Caco-2 (cell line): Measurements from ENCODE around the gene COMMD1. TPM values are rescaled to one million over a fixed set of nuclear protein-coding genes. Genes with fewer than 3 reads are reported as not detected.
A peak's percentile ranks its signal among the peaks of the same experiment; 100 is the strongest.

ENCODE experiments used
- BruUV-seq: library from RNA; stranded (reverse); fragments of 400-500 nt; replicated peaks from 2 replicates; lab custom pipeline; 2021; lab: Mats Ljungman, UMichigan
- CTCF ChIA-PET: fragments of 300-600 bp; sonication (Branson Sonifier 250); formaldehyde crosslinking; loops from one replicate; lab custom pipeline; 2022; ENCODE audit warnings: antibody characterized with exemption; lab: Charles Lee
- POLR2A ChIA-PET: fragments of 300-600 bp; sonication (Branson Sonifier 250); formaldehyde crosslinking; loops from one replicate; lab custom pipeline; 2022; ENCODE audit warnings: antibody characterized with exemption; lab: Charles Lee
- DNase-seq, 2 experiments: peaks; one replicate each; pipeline versions ENCODE4 v3.0.0 to v3.0.0-alpha.2; 2020 to 2022
- H3K27me3 ChIP-seq: replicated peaks from 2 replicates; pipeline ENCODE4 v1.6.0; 2011; ENCODE audit warnings: low read length; ENCODE audit not compliant: control insufficient read depth, insufficient read depth
- H3K36me3 ChIP-seq: 2 replicates; pipeline ENCODE4 v1.5.1; 2011; ENCODE audit warnings: low read length; ENCODE audit not compliant: control insufficient read depth, insufficient read depth
- H3K4me1 ChIP-seq: fragments of 250-450 bp; sonication (Bioruptor Pico); 2 replicates; pipeline ENCODE4 v1.5.1; 2020; ENCODE audit warnings: mild to moderate bottlenecking
- H3K4me3 ChIP-seq: 2 replicates; pipeline ENCODE4 v1.5.1; 2011; ENCODE audit warnings: low read depth, mild to moderate bottlenecking, control low read depth, low read length
- H3K9me3 ChIP-seq: fragments of 250-450 bp; sonication (Bioruptor Pico); 2 replicates; pipeline ENCODE4 v1.5.1; 2020; ENCODE audit warnings: mild to moderate bottlenecking, moderate library complexity
- H3K27ac Mint-ChIP-seq: one replicate; pipeline ENCODE4 v1.8.0; 2022; ENCODE audit warnings: mixed read lengths; ENCODE audit not compliant: unreplicated experiment
- H3K27me3 Mint-ChIP-seq: one replicate; pipeline ENCODE4 v1.8.0; 2022; ENCODE audit warnings: mixed read lengths; ENCODE audit not compliant: insufficient read depth, unreplicated experiment
- H3K36me3 Mint-ChIP-seq: one replicate; pipeline ENCODE4 v1.8.0; 2022; ENCODE audit warnings: mild to moderate bottlenecking, mixed read lengths; ENCODE audit not compliant: insufficient read depth, unreplicated experiment
- H3K4me1 Mint-ChIP-seq: one replicate; pipeline ENCODE4 v1.8.0; 2022; ENCODE audit warnings: low read depth, mixed read lengths; ENCODE audit not compliant: unreplicated experiment
- H3K4me3 Mint-ChIP-seq: one replicate; pipeline ENCODE4 v1.8.0; 2022; ENCODE audit warnings: mild to moderate bottlenecking, moderate library complexity, mixed read lengths; ENCODE audit not compliant: unreplicated experiment
- H3K9me3 Mint-ChIP-seq: one replicate; pipeline ENCODE4 v1.8.0; 2022; ENCODE audit warnings: mixed read lengths; ENCODE audit not compliant: unreplicated experiment
- intact Hi-C: fragments of 100-400 bp; cut with micrococcal nuclease; formaldehyde crosslinking; loops from one replicate; pipeline ENCODE4 v1.10.0; 2022; ENCODE audit not compliant: unreplicated experiment
- total RNA-seq: library from RNA; stranded (reverse); gene quantifications from 2 replicates; pipeline ENCODE4 v1.2.3, GENCODE V29; 2022
- TF ChIP-seq, protein P1 (sequence below), 2 experiments: fragments of 200-600 bp in 1 of 2; IDR thresholded peaks; 1 replicate in 1 of 2; 2 replicates in 1 of 2; pipeline versions ENCODE4 v1.5.1 to v1.8.0; 2011 to 2022; ENCODE audit warnings: antibody characterized with exemption in 1 of 2, control low read depth in 1 of 2, inconsistent platforms in 1 of 2, low read depth in 1 of 2, low read length in 1 of 2, mild to moderate bottlenecking in 1 of 2, moderate library complexity in 1 of 2; ENCODE audit not compliant: insufficient read depth in 1 of 2, severe bottlenecking in 1 of 2, unreplicated experiment in 1 of 2

Gene COMMD1
- total RNA-seq, 1 experiment from 2014 or later, result 56.7 TPM

DNA sequence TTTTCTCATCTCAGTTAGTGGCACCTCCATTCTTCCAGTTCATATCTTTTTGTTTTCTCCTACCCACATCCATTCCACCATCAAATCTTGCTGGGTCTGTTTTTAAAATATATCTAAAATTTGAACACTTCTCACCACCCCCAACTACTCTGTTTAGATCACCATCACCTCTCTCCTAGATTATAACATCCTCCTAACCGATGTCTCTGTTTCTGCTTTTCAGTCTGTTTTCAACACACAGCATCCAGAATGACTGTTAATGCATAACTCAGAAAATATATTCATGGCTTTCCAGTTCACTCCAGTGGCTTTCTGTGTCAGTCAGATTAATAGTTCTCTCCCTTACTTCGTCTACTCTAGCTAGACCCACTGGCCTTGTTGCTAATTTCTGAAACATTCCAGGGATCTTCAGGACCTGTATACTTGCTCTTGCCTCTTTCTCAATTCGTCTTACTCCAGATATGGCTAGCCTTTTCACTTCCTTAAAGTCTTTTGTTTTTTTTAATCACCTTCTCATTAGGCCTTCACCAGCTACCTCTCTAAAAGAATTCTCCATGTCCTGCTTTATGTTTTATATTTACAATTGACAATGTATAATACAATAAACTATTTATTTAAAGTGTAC is 105.3 kb downstream of the COMMD1 start:
- POLR2A ChIA-PET, result no interaction called here
- intact Hi-C loops, result no loop called here
- BruUV-seq, result no TSS peak
- Histone ChIP-seq H3K36me3 (no peaks in the 10 kb centered on the region), H3K27me3 (no peaks in the 10 kb centered on the region), H3K4me1 (no peaks in the 10 kb centered on the region), H3K4me3 (no peak overlapping the region), H3K9me3 (no peaks in the 10 kb centered on the region)
- Mint-ChIP-seq H3K4me1 (peaks cover 8% of the 10 kb centered on the region), H3K36me3 (no peaks in the 10 kb centered on the region), H3K27ac (no peak overlapping the region), H3K27me3 (no peaks in the 10 kb centered on the region), H3K4me3 (no peak overlapping the region), H3K9me3 (no peaks in the 10 kb centered on the region)
- DNase-seq, result no peak
- TF ChIP-seq, protein P1, sequence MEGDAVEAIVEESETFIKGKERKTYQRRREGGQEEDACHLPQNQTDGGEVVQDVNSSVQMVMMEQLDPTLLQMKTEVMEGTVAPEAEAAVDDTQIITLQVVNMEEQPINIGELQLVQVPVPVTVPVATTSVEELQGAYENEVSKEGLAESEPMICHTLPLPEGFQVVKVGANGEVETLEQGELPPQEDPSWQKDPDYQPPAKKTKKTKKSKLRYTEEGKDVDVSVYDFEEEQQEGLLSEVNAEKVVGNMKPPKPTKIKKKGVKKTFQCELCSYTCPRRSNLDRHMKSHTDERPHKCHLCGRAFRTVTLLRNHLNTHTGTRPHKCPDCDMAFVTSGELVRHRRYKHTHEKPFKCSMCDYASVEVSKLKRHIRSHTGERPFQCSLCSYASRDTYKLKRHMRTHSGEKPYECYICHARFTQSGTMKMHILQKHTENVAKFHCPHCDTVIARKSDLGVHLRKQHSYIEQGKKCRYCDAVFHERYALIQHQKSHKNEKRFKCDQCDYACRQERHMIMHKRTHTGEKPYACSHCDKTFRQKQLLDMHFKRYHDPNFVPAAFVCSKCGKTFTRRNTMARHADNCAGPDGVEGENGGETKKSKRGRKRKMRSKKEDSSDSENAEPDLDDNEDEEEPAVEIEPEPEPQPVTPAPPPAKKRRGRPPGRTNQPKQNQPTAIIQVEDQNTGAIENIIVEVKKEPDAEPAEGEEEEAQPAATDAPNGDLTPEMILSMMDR (IDR thresholded peaks at IDR 0.05; ENCODE audit: insufficient read depth in 1 of 2, low read depth in 1 of 2, low read length in 1 of 2, severe bottlenecking in 1 of 2, unreplicated experiment in 1 of 2), result no peak
- CTCF ChIA-PET, result no interaction called here

DNA sequence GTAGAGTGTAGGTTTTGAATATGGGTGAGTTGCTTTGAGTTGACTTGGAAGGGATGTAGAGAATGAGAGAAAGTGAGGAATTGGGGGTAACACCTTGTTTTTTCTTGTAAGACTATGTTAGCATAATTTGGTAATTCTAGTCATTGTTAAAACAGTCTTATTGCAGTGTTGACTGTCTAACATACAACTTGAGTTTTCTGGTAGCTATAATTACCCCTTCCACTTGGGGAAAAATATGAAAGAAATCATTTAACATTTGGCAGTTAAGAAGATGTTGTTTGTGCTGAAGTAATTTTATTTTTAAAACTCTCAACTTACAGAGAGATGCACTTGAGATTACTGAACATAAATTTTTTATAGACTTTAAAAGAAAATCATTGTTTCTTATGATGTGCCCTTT is 108.2 kb downstream of the COMMD1 start:
- TF ChIP-seq, protein P1 (IDR thresholded peaks at IDR 0.05; ENCODE audit: insufficient read depth in 1 of 2, low read depth in 1 of 2, low read length in 1 of 2, severe bottlenecking in 1 of 2, unreplicated experiment in 1 of 2), result no peak
- H3K27ac Mint-ChIP-seq, result no peak overlapping the region
- BruUV-seq, result no TSS peak

DNA sequence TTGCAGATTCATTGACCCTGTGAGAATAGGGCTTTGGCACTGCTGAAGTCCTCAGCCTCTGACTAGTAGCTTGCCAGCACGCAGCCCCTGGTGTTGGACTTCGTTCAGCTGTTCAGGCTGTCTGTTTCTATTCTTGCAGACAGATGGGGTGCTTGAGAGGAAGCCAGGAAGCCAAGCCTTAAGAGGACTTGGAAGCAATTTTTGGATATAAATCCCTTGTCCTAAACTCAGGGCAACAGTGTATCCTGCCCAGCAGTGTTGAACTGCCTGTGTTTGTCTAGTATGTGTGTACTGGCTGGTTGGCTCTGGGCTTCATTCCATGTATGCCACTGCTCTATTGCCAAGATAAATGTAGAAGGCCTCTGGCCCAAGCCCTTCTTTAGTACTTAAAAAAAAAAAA is 108.6 kb downstream of the COMMD1 start:
- Mint-ChIP-seq H3K27me3 (no peaks in the 10 kb centered on the region), H3K4me1 (peaks cover 8% of the 10 kb centered on the region), H3K4me3 (no peak overlapping the region), H3K9me3 (no peaks in the 10 kb centered on the region), H3K36me3 (no peaks in the 10 kb centered on the region), H3K27ac (no peak overlapping the region)
- Histone ChIP-seq H3K9me3 (no peaks in the 10 kb centered on the region), H3K36me3 (no peaks in the 10 kb centered on the region), H3K4me3 (no peak overlapping the region), H3K4me1 (no peaks in the 10 kb centered on the region), H3K27me3 (no peaks in the 10 kb centered on the region)
- TF ChIP-seq, protein P1 (IDR thresholded peaks at IDR 0.05; ENCODE audit: insufficient read depth in 1 of 2, low read depth in 1 of 2, low read length in 1 of 2, severe bottlenecking in 1 of 2, unreplicated experiment in 1 of 2), result peak in 1 of 2 experiments; percentile 45
- no TSS peak for BruUV-seq
- POLR2A ChIA-PET, result interaction anchor here (0.7 kb wide), 1 partner anchor 177 kb away, joined by 8 read pairs; no protein-coding TSS in a partner anchor
- intact Hi-C loops, result no loop called here
- CTCF ChIA-PET, result interaction anchor here (0.7 kb wide), 1 partner anchor 398 kb away, joined by 3 read pairs; no protein-coding TSS in a partner anchor
- peak; percentile 47 to 49 for DNase-seq

More for the DNA sequence above, 108.2 kb downstream of the COMMD1 start:
- H3K9me3 ChIP-seq, result no peaks in the 10 kb centered on the region
- Mint-ChIP-seq H3K36me3 (no peaks in the 10 kb centered on the region), H3K4me1 (peaks cover 8% of the 10 kb centered on the region), H3K27me3 (no peaks in the 10 kb centered on the region), H3K4me3 (no peak overlapping the region), H3K9me3 (no peaks in the 10 kb centered on the region)
- H3K27me3 ChIP-seq, result no peaks in the 10 kb centered on the region
- no peaks in the 10 kb centered on the region for H3K36me3 ChIP-seq
- intact Hi-C loops, result no loop called here
- H3K4me1 ChIP-seq, result no peaks in the 10 kb centered on the region
- ChIA-PET POLR2A (no interaction called here), CTCF (interaction anchor here (0.7 kb wide), 1 partner anchor 399 kb away, joined by 3 read pairs; no protein-coding TSS in a partner anchor)
- no peak for DNase-seq
- no peak overlapping the region for H3K4me3 ChIP-seq
